Common myeloid progenitor, CD34-positive (primary cell): ENCODE data around the gene KIAA1210.

ENCODE experiments used
- CTCF ChIA-PET: fragments of 350-600 bp; sonication (Branson Sonifier 250); formaldehyde crosslinking; loops from one replicate; lab custom pipeline; 2021; ENCODE audit warnings: antibody characterized with exemption; lab: Charles Lee
- POLR2A ChIA-PET: fragments of 350-600 bp; sonication (Branson Sonifier 250); formaldehyde crosslinking; loops from one replicate; lab custom pipeline; 2021; ENCODE audit warnings: antibody characterized with exemption; lab: Charles Lee
- DNase-seq, 3 donors: peaks; one replicate each; pipeline versions ENCODE4 v3.0.0 to v3.0.0-alpha.2; 2013
- H3K27ac ChIP-seq, 2 experiments: 1 replicate in 1 of 2; 2 replicates in 1 of 2; pipeline ENCODE4 v1.7.0; 2013; ENCODE audit warnings: inconsistent platforms in 2 of 2, low read length in 2 of 2, mild to moderate bottlenecking in 2 of 2, low read depth in 1 of 2, moderate library complexity in 1 of 2; ENCODE audit not compliant: severe bottlenecking in 2 of 2, insufficient read depth in 1 of 2, poor library complexity in 1 of 2
- H3K27me3 ChIP-seq, 5 experiments: replicated peaks in 2 of 5; 1 replicate in 3 of 5; 2 replicates in 2 of 5; pipeline versions ENCODE4 v1.6.1 to v1.7.0; 2013; ENCODE audit warnings: low read length in 4 of 5, mild to moderate bottlenecking in 2 of 5, moderate library complexity in 2 of 5, inconsistent platforms in 1 of 5; ENCODE audit not compliant: insufficient read depth in 5 of 5, control insufficient read depth in 4 of 5
- H3K36me3 ChIP-seq, 4 experiments: 1 replicate in 2 of 4; 2 replicates in 2 of 4; pipeline versions ENCODE4 v1.6.1 to v1.7.0; 2013; ENCODE audit warnings: low read length in 3 of 4, control low read depth in 1 of 4, mild to moderate bottlenecking in 1 of 4; ENCODE audit not compliant: control insufficient read depth in 4 of 4, insufficient read depth in 4 of 4
- H3K4me1 ChIP-seq, 4 experiments: 1 replicate in 3 of 4; 2 replicates in 1 of 4; pipeline versions ENCODE4 v1.6.1 to v1.7.1; 2013; ENCODE audit warnings: low read length in 3 of 4, mild to moderate bottlenecking in 3 of 4, control low read depth in 1 of 4, inconsistent platforms in 1 of 4, moderate library complexity in 1 of 4; ENCODE audit not compliant: control insufficient read depth in 4 of 4, insufficient read depth in 4 of 4; ENCODE audit errors: control extremely low read depth in 1 of 4
- H3K4me3 ChIP-seq, 7 experiments: 1 replicate in 4 of 7; 2 replicates in 3 of 7; pipeline versions ENCODE4 v1.5.1 to v1.7.0; 2013; ENCODE audit warnings: mild to moderate bottlenecking in 7 of 7, low read length in 6 of 7, moderate library complexity in 6 of 7, inconsistent platforms in 2 of 7, low read depth in 2 of 7, control low read depth in 1 of 7; ENCODE audit not compliant: insufficient read depth in 4 of 7, control insufficient read depth in 1 of 7; ENCODE audit errors: extremely low read depth in 1 of 7
- H3K9me3 ChIP-seq, 5 experiments: 1 replicate in 4 of 5; 2 replicates in 1 of 5; pipeline versions ENCODE4 v1.6.1 to v1.7.1; 2013; ENCODE audit warnings: low read length in 4 of 5, mild to moderate bottlenecking in 2 of 5, inconsistent platforms in 1 of 5, low read depth in 1 of 5, moderate library complexity in 1 of 5; ENCODE audit not compliant: control insufficient read depth in 4 of 5, insufficient read depth in 2 of 5; ENCODE audit errors: control extremely low read depth in 1 of 5
- WGBS: methylation state at CpG from one replicate; pipeline ENCODE4 v1.1.5; 2013; ENCODE audit not compliant: insufficient coverage; 5-methylcytosine and 5-hydroxymethylcytosine counted together

KIAA1210 gene

DNA sequence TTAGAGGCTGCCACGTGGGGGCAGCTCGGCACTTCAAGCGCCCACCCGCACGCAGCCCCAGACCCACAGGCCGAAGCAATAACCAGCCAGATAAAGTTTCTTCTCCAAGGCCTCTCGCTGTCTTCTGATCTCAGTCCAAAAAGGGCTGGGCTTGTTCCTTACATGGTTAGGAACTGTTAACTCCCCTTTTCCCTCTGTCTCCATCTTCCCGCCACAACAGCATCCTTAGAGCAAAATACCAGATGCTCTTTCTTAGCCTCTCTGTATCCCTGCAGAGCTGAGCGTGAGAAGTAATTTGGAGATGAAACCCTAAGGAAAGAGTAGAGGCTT lies 23.4 kb upstream of the KIAA1210 start:
- CTCF ChIA-PET = no interaction called here
- no peak overlapping the region for H3K4me3 ChIP-seq
- peaks cover 0 to 45% (median 7%) of the 10 kb centered on the region in 5 experiments for H3K27me3 ChIP-seq
- no peak overlapping the region for H3K27ac ChIP-seq
- 50% methylated on average over 8 of the region's 9 CpGs for WGBS
- no peak for DNase-seq
- H3K4me1 ChIP-seq = peaks cover 0 to 12% (median 0%) of the 10 kb centered on the region in 4 experiments
- POLR2A ChIA-PET = no interaction called here
- no peaks in the 10 kb centered on the region for H3K36me3 ChIP-seq
- H3K9me3 ChIP-seq = no peaks in the 10 kb centered on the region

GRCh38 chrX:119150163-119151050 lies 22.8 kb upstream of the KIAA1210 start:
- H3K27me3 ChIP-seq = peaks cover 0 to 45% (median 7%) of the 10 kb centered on the region in 5 experiments
- H3K4me3 ChIP-seq = no peak overlapping the region
- WGBS = 65% methylated on average over 37 of the region's 42 CpGs
- H3K4me1 ChIP-seq = peaks cover 0 to 12% (median 0%) of the 10 kb centered on the region in 4 experiments
- no peak overlapping the region for H3K27ac ChIP-seq
- ChIA-PET POLR2A (no interaction called here), CTCF (no interaction called here)
- peak in 2 of 3 donors; percentile 3 to 36 for DNase-seq
- no peaks in the 10 kb centered on the region for H3K36me3 ChIP-seq
- no peaks in the 10 kb centered on the region for H3K9me3 ChIP-seq

DNA sequence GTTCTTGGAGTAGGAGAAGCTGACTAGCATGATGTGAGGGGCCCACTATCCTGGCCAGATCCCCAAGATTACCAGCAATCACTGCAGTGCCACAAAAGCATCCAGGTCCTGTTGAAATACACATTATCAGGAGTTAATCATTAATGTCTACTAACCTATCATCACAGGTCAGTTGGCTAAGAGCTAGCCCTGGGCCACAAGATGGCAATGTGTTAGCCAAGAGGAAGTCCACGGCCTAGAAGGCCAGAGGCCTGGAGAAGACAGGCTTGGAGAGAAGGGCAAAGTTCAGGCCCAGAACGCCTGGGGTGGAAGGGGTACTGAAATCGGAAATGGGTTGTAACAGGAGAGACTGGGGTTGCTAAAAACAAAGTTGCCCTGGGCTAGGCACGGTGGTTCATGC lies 19.9 kb upstream of the KIAA1210 start:
- CTCF ChIA-PET = no interaction called here
- no peak for DNase-seq
- Histone ChIP-seq H3K36me3 (no peaks in the 10 kb centered on the region), H3K4me1 (peaks cover 0 to 9% (median 0%) of the 10 kb centered on the region in 4 experiments), H3K4me3 (no peak overlapping the region), H3K27me3 (peaks cover 0 to 26% (median 2%) of the 10 kb centered on the region in 5 experiments), H3K27ac (no peak overlapping the region), H3K9me3 (no peaks in the 10 kb centered on the region)
- POLR2A ChIA-PET = no interaction called here
- 89% methylated on average over 4 of the region's 4 CpGs for WGBS

GRCh38 chrX:119145241-119145653 lies 17.6 kb upstream of the KIAA1210 start:
- WGBS = 19% methylated on average over 2 of the region's 5 CpGs
- Histone ChIP-seq H3K27ac (no peak overlapping the region), H3K9me3 (no peaks in the 10 kb centered on the region), H3K4me1 (no peaks in the 10 kb centered on the region), H3K36me3 (no peaks in the 10 kb centered on the region), H3K27me3 (peaks cover 0 to 12% (median 2%) of the 10 kb centered on the region in 5 experiments), H3K4me3 (no peak overlapping the region)
- peak in 1 of 3 donors; percentile 7 for DNase-seq
- ChIA-PET CTCF (interaction anchor here (0.6 kb wide), 1 partner anchor 14 kb away, joined by 3 read pairs; no protein-coding TSS in a partner anchor), POLR2A (no interaction called here)

DNA sequence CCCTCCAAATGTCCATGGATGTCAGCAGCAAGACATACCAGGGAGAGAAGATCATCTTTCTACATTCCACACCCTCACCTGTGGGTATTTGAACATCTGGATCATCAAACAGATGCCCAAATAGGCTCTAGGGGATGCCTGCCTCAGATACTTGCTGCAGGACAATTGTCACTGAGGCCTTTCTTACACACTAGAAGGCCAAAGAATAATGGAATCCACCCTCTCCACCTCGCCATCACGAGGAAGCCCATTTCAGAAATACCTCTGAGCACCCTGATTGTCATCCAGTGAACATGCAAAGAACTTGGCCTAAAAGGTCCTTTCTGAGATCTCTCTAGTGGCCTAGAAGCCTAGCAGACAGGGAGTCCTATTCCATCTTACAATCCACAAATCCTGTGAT lies 6.9 kb upstream of the KIAA1210 start:
- no peak overlapping the region for H3K4me3 ChIP-seq
- CTCF ChIA-PET = no interaction called here
- H3K9me3 ChIP-seq = no peaks in the 10 kb centered on the region
- WGBS = no CpG with 5 or more reads among the region's 2 CpGs
- no peak overlapping the region for H3K27ac ChIP-seq
- H3K36me3 ChIP-seq = no peaks in the 10 kb centered on the region
- peaks cover 0 to 5% (median 0%) of the 10 kb centered on the region in 5 experiments for H3K27me3 ChIP-seq
- H3K4me1 ChIP-seq = no peaks in the 10 kb centered on the region
- POLR2A ChIA-PET = no interaction called here
- no peak for DNase-seq

DNA sequence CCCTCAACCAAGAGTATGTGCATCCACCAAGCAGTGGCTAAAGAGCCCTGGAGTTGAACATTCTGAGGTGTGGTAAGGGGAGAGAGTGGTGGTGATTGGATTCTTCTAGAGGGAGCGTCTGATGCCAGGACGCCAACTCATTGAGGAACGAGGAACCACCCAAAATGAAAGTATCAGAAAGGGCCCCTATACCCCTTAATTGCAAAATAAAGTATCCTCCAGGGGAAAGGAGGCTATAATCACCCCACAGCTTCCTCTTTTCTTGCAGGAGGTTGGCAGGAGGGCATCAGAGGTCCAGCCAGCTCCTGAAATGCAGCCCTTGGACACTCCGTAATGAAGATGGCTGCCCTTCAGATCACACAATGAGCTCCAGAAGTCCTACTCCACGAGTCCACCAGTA lies 5.3 kb upstream of the KIAA1210 start:
- H3K27ac ChIP-seq = no peak overlapping the region
- H3K27me3 ChIP-seq = peaks cover 0 to 5% (median 0%) of the 10 kb centered on the region in 5 experiments
- CTCF ChIA-PET = interaction anchor here (1.2 kb wide), 1 partner anchor 10 kb away, joined by 3 read pairs; no protein-coding TSS in a partner anchor
- no peak overlapping the region for H3K4me3 ChIP-seq
- 80% methylated on average over 3 of the region's 5 CpGs for WGBS
- H3K4me1 ChIP-seq = no peaks in the 10 kb centered on the region
- DNase-seq = peak in 2 of 3 donors; percentile 35 to 37
- POLR2A ChIA-PET = interaction anchor here (0.6 to 0.7 kb wide), 2 partner anchors 9 to 10 kb away, joined by 3 read pairs; no protein-coding TSS in a partner anchor
- no peaks in the 10 kb centered on the region for H3K9me3 ChIP-seq
- no peaks in the 10 kb centered on the region for H3K36me3 ChIP-seq

- Histone ChIP-seq H3K9me3 (no peaks in the 10 kb centered on the region), H3K27me3 (peaks cover 0 to 5% (median 0%) of the 10 kb centered on the region in 5 experiments), H3K4me1 (no peaks in the 10 kb centered on the region), H3K36me3 (no peaks in the 10 kb centered on the region), H3K4me3 (no peak overlapping the region), H3K27ac (no peak overlapping the region)
- DNase-seq = no peak
- 83% methylated on average over 1 of the region's 2 CpGs for WGBS
- CTCF ChIA-PET = interaction anchor here (0.9 kb wide), 1 partner anchor 17 kb away, joined by 4 read pairs; no protein-coding TSS in a partner anchor
- POLR2A ChIA-PET = interaction anchor here (0.6 kb wide), 1 partner anchor 10 kb away, joined by 3 read pairs; no protein-coding TSS in a partner anchor
These were observed 4.7 kb upstream of the KIAA1210 start for GRCh38 chrX:119132316-119132715.
